ENCODE data around the gene MTHFSD. TPM values are rescaled to one million over a fixed set of nuclear protein-coding genes. Genes with fewer than 3 reads are reported as not detected.

MTHFSD gene
- total RNA-seq, 2 experiments from 2014 or later, result 19.3 to 22.3 TPM

- Mint-ChIP-seq H3K9me3 (no peaks in the 10 kb centered on the region), H3K4me1 (ENCODE audit: low read depth) (peaks cover 26% of the 10 kb centered on the region), H3K36me3 (ENCODE audit: low read depth) (no peaks in the 10 kb centered on the region), H3K27ac (no peak overlapping the region), H3K4me3 (no peak overlapping the region), H3K27me3 (peaks cover 87% of the 10 kb centered on the region)
- ChIA-PET POLR2A (no interaction called here), CTCF (no interaction called here)
- intact Hi-C loops (cut with micrococcal nuclease), result no loop called here
- no peak for TF ChIP-seq CTCF (IDR thresholded peaks at IDR 0.05)
- ATAC-seq (no peak), DNase-seq (no peak)
These were observed 51.9 kb downstream of the MTHFSD start for GRCh38 chr16:86502856-86503748.

GRCh38 chr16:86501989-86502855 lies 52.8 kb downstream of the MTHFSD start:
- Mint-ChIP-seq H3K27ac (no peak overlapping the region), H3K4me3 (no peak overlapping the region), H3K9me3 (no peaks in the 10 kb centered on the region), H3K27me3 (peaks cover 83% of the 10 kb centered on the region), H3K4me1 (ENCODE audit: low read depth) (peaks cover 18% of the 10 kb centered on the region), H3K36me3 (ENCODE audit: low read depth) (no peaks in the 10 kb centered on the region)
- ChIA-PET CTCF (interaction anchor here (1.2 kb wide), 1 partner anchor 16 kb away, joined by 4 read pairs; no protein-coding TSS in a partner anchor), POLR2A (no interaction called here)
- TF ChIP-seq CTCF (IDR thresholded peaks at IDR 0.05), result no peak
- DNase-seq (no peak), ATAC-seq (no peak)
- intact Hi-C loops (cut with micrococcal nuclease), result no loop called here

GRCh38 chr16:86500708-86501510 lies 54.1 kb downstream of the MTHFSD start:
- Mint-ChIP-seq H3K9me3 (no peaks in the 10 kb centered on the region), H3K36me3 (ENCODE audit: low read depth) (no peaks in the 10 kb centered on the region), H3K4me3 (no peak overlapping the region), H3K27me3 (peaks cover 80% of the 10 kb centered on the region), H3K4me1 (ENCODE audit: low read depth) (peaks cover 5% of the 10 kb centered on the region), H3K27ac (no peak overlapping the region)
- TF ChIP-seq CTCF (IDR thresholded peaks at IDR 0.05), result no peak
- POLR2A ChIA-PET, result no interaction called here
- ATAC-seq (no peak), DNase-seq (no peak)
- intact Hi-C loops (cut with micrococcal nuclease), result no loop called here
- CTCF ChIA-PET, result interaction anchor here (1.2 kb wide), 1 partner anchor 17 kb away, joined by 4 read pairs; no protein-coding TSS in a partner anchor

DNA sequence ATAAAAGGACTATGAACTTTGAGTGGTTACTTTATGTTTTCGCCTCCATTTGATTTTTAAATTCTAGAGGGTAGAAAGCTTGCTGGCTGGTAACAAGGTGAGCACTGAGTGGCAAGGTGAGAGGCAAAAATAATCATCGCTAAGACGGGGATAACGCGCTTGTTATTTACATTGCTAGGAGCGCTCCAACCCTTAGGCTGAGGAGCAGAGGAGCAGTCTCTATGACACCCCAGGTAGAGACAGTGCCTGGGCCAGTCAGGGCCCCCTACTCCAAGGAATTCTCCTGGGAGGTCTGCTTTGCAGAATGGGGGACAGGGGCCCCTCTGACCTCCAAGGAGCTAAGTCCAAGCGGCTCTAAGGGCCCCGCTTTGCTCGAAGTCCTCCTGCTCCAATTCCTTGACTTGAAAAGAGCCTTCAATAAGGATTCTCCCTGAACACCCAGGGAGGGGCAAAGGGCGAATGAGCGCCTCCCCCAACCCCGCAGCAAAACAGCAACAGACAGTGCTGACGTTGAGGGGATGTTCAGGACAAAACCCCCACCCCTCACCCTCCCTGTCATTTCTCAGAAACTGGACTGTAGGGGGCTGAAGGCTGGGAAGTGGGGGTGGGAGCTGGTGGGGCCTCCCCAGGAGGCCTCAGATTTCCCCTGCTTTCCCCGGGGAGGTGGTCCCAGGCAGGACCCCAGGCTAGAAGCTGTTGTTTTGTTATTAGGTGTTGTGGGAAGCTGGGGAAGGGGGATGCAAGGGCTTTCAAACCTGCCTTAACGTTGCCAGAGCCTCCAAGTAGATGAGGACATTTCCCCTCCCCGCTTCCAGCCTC lies 54.9 kb downstream of the MTHFSD start:
- Mint-ChIP-seq H3K4me3 (no peak overlapping the region), H3K27ac (no peak overlapping the region), H3K36me3 (ENCODE audit: low read depth) (no peaks in the 10 kb centered on the region), H3K9me3 (no peaks in the 10 kb centered on the region), H3K4me1 (ENCODE audit: low read depth) (peaks cover 5% of the 10 kb centered on the region), H3K27me3 (peaks cover 83% of the 10 kb centered on the region)
- DNase-seq, result no peak
- TF ChIP-seq CTCF (IDR thresholded peaks at IDR 0.05), result no peak
- ChIA-PET CTCF (interaction anchor here (1.7 kb wide), 1 partner anchor 20 kb away, joined by 4 read pairs; no protein-coding TSS in a partner anchor), POLR2A (no interaction called here)
- intact Hi-C loops (cut with micrococcal nuclease), result no loop called here
- ATAC-seq, result no peak

Measured in activated CD8-positive, alpha-beta T cell treated with anti-CD3 and anti-CD28 coated beads for 36 hours (primary cell).